Measurements from ENCODE around the gene RNASE13.

Gene RNASE13

DNA sequence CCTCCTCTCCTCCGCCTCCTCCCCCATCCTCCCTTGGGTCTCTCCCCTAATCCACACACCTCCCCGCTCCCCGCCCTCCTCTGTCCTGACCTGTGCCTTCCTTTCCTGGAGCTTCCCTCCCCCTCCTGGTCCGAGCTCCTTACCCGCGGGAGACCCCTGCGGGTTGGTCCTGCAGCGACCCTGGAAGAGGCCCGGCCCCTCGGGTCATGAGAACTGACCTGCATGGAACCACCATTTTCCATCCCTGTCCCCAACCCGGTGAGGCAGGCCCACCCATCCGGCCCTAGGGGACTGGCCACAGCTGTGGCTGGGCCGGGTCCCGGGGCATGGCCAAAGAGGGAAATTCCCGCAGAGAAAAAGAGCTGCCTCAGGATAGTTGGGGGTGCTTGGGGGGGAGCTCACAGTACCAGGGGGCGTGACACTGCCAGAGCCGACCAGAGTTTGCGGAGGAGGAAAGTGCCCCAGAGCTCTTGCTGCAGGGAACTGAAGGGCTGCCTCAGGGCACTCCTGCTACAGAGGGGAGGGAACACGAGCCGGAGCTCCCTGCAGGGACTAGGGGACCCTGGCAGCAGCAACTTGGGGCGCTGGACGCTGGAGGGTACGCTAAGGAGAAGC lies 36.1 kb upstream of the RNASE13 start (continued):
- TF ChIP-seq, protein P1, sequence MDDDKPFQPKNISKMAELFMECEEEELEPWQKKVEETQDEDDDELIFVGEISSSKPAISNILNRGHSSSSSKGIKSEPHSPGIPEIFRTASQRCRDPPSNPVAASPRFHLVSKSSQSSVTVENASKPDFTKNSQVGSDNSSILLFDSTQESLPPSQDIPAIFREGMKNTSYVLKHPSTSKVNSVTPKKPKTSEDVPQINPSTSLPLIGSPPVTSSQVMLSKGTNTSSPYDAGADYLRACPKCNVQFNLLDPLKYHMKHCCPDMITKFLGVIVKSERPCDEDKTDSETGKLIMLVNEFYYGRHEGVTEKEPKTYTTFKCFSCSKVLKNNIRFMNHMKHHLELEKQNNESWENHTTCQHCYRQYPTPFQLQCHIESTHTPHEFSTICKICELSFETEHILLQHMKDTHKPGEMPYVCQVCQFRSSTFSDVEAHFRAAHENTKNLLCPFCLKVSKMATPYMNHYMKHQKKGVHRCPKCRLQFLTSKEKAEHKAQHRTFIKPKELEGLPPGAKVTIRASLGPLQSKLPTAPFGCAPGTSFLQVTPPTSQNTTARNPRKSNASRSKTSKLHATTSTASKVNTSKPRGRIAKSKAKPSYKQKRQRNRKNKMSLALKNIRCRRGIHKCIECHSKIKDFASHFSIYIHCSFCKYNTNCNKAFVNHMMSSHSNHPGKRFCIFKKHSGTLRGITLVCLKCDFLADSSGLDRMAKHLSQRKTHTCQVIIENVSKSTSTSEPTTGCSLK (tag by site-specific recombination; IDR thresholded peaks at IDR 0.05): no peak
- TF ChIP-seq ZNF596 (tag by site-specific recombination; IDR thresholded peaks at IDR 0.05): no peak
- no peak for TF ChIP-seq ZNF521 (tag by site-specific recombination; IDR thresholded peaks at IDR 0.05)
- TF ChIP-seq ZNF664 (tag by site-specific recombination; IDR thresholded peaks at IDR 0.05): no peak
- TF ChIP-seq FEZF1 (tag by site-specific recombination; IDR thresholded peaks at IDR 0.05): no peak
- peak; percentile 75; the same call in 1 of the 2 replicates for TF ChIP-seq BCL11B (tag by site-specific recombination; IDR thresholded peaks at IDR 0.05; ENCODE audit: low read depth)
- no peak for TF ChIP-seq ZNF2 (tag by site-specific recombination; IDR thresholded peaks at IDR 0.05)
- TF ChIP-seq ZNF146 (tag by site-specific recombination; IDR thresholded peaks at IDR 0.05): no peak
- no peak for TF ChIP-seq ZSCAN23 (tag by site-specific recombination; IDR thresholded peaks at IDR 0.05)
- no peak for TF ChIP-seq ZNF776 (tag by site-specific recombination; IDR thresholded peaks at IDR 0.05; ENCODE audit: borderline replicate concordance)
- no peak for TF ChIP-seq ZNF239 (tag by site-specific recombination; IDR thresholded peaks at IDR 0.05)
- TF ChIP-seq ZNF76 (tag by site-specific recombination; IDR thresholded peaks at IDR 0.05; ENCODE audit: borderline replicate concordance, low read depth): peak; percentile 50; the same call in 1 of the 2 replicates
- no peak for TF ChIP-seq ZNF510 (tag by site-specific recombination; IDR thresholded peaks at IDR 0.05; ENCODE audit: insufficient replicate concordance)
- TF ChIP-seq KLF8 (tag by site-specific recombination; IDR thresholded peaks at IDR 0.05): peak; percentile 64; the same call in 1 of the 2 replicates
- no peak for TF ChIP-seq ZNF426 (tag by site-specific recombination; IDR thresholded peaks at IDR 0.05)
- TF ChIP-seq ZNF600 (tag by site-specific recombination; IDR thresholded peaks at IDR 0.05): no peak; the same call in 1 of the 2 replicates
- TF ChIP-seq ZNF629 (tag by site-specific recombination; IDR thresholded peaks at IDR 0.05): no peak
- TF ChIP-seq ZNF768 (tag by site-specific recombination; IDR thresholded peaks at IDR 0.05): no peak
- TF ChIP-seq HOXA7 (CRISPR knock-in tag; IDR thresholded peaks at IDR 0.05; ENCODE audit: borderline replicate concordance): no peak
- TF ChIP-seq ZNF18 (tag by site-specific recombination; IDR thresholded peaks at IDR 0.05): no peak
- TF ChIP-seq ZNF777 (tag by site-specific recombination; IDR thresholded peaks at IDR 0.05; ENCODE audit: borderline replicate concordance): no peak
- no peak for TF ChIP-seq RBAK (tag by site-specific recombination; IDR thresholded peaks at IDR 0.05)
- no peak for TF ChIP-seq ZNF133 (tag by site-specific recombination; IDR thresholded peaks at IDR 0.05)
- TF ChIP-seq ZNF366 (tag by site-specific recombination; conservative IDR thresholded peaks at IDR 0.05): no peak; the same call in none of the 2 replicates
- TF ChIP-seq ZNF48 (tag by site-specific recombination; IDR thresholded peaks at IDR 0.05): no peak
- TF ChIP-seq ZBTB7A (tag by site-specific recombination; IDR thresholded peaks at IDR 0.05; ENCODE audit: low read depth): peak; percentile 73; the same call in 1 of the 2 replicates
- TF ChIP-seq, protein P2, sequence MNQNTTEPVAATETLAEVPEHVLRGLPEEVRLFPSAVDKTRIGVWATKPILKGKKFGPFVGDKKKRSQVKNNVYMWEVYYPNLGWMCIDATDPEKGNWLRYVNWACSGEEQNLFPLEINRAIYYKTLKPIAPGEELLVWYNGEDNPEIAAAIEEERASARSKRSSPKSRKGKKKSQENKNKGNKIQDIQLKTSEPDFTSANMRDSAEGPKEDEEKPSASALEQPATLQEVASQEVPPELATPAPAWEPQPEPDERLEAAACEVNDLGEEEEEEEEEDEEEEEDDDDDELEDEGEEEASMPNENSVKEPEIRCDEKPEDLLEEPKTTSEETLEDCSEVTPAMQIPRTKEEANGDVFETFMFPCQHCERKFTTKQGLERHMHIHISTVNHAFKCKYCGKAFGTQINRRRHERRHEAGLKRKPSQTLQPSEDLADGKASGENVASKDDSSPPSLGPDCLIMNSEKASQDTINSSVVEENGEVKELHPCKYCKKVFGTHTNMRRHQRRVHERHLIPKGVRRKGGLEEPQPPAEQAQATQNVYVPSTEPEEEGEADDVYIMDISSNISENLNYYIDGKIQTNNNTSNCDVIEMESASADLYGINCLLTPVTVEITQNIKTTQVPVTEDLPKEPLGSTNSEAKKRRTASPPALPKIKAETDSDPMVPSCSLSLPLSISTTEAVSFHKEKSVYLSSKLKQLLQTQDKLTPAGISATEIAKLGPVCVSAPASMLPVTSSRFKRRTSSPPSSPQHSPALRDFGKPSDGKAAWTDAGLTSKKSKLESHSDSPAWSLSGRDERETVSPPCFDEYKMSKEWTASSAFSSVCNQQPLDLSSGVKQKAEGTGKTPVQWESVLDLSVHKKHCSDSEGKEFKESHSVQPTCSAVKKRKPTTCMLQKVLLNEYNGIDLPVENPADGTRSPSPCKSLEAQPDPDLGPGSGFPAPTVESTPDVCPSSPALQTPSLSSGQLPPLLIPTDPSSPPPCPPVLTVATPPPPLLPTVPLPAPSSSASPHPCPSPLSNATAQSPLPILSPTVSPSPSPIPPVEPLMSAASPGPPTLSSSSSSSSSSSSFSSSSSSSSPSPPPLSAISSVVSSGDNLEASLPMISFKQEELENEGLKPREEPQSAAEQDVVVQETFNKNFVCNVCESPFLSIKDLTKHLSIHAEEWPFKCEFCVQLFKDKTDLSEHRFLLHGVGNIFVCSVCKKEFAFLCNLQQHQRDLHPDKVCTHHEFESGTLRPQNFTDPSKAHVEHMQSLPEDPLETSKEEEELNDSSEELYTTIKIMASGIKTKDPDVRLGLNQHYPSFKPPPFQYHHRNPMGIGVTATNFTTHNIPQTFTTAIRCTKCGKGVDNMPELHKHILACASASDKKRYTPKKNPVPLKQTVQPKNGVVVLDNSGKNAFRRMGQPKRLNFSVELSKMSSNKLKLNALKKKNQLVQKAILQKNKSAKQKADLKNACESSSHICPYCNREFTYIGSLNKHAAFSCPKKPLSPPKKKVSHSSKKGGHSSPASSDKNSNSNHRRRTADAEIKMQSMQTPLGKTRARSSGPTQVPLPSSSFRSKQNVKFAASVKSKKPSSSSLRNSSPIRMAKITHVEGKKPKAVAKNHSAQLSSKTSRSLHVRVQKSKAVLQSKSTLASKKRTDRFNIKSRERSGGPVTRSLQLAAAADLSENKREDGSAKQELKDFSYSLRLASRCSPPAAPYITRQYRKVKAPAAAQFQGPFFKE (tag by site-specific recombination; IDR thresholded peaks at IDR 0.05; ENCODE audit: borderline replicate concordance): peak; percentile 43; the same call in 1 of the 2 replicates
- TF ChIP-seq ZNF174 (tag by site-specific recombination; IDR thresholded peaks at IDR 0.05): no peak
- no peak for TF ChIP-seq ZNF211 (tag by site-specific recombination; IDR thresholded peaks at IDR 0.05; ENCODE audit: low read depth)

All from HEK293 (cell line).